ENCODE results near the gene GRK5.

GRK5 gene

GRCh38 chr10:119439922-119440321 lies 232.6 kb downstream of the GRK5 start:
- DNase-seq = no peak
- H3K27ac Mint-ChIP-seq = no peak overlapping the region
- ATAC-seq = no peak
- no peak overlapping the region for H3K4me3 Mint-ChIP-seq
- peaks cover 8 to 10% of the 10 kb centered on the region in 2 donors for H3K9me3 Mint-ChIP-seq
- H3K4me1 Mint-ChIP-seq = peaks cover 18% of the 10 kb centered on the region
- no peaks in the 10 kb centered on the region for H3K27me3 Mint-ChIP-seq

- Mint-ChIP-seq H3K27me3 (no peaks in the 10 kb centered on the region), H3K27ac (peak overlapping the region in 1 of 2 donors; percentile 76), H3K4me1 (peaks cover 32% of the 10 kb centered on the region), H3K4me3 (no peak overlapping the region), H3K9me3 (no peaks in the 10 kb centered on the region)
- ATAC-seq (no peak), DNase-seq (no peak)
Measured at GRCh38 chr10:119441151-119441821, 233.9 kb downstream of the GRK5 start.

GRCh38 chr10:119441921-119442757 lies 234.8 kb downstream of the GRK5 start:
- Mint-ChIP-seq H3K9me3 (no peaks in the 10 kb centered on the region), H3K27me3 (no peaks in the 10 kb centered on the region), H3K27ac (peak overlapping the region in 1 of 2 donors; percentile 76), H3K4me1 (peaks cover 32% of the 10 kb centered on the region), H3K4me3 (no peak overlapping the region)
- ATAC-seq = no peak
- DNase-seq = no peak

DNA sequence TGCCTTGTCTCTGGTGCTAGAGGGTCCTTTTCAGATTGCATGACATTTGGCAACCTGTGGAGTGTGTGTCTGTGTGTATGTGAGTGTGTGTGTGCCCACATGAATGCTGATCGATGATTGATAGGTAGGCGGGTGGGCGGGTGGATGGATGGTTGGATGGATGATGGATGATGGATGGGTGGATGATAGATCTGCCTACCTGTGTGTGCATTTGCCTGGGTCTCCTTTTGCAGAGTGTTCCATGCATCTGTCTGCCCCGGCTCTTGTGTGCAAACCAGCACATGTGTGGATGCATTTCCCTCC lies 235.3 kb downstream of the GRK5 start:
- DNase-seq (no peak), ATAC-seq (no peak)
- Mint-ChIP-seq H3K9me3 (no peaks in the 10 kb centered on the region), H3K27ac (no peak overlapping the region), H3K27me3 (no peaks in the 10 kb centered on the region), H3K4me3 (no peak overlapping the region), H3K4me1 (peaks cover 32% of the 10 kb centered on the region)

DNA sequence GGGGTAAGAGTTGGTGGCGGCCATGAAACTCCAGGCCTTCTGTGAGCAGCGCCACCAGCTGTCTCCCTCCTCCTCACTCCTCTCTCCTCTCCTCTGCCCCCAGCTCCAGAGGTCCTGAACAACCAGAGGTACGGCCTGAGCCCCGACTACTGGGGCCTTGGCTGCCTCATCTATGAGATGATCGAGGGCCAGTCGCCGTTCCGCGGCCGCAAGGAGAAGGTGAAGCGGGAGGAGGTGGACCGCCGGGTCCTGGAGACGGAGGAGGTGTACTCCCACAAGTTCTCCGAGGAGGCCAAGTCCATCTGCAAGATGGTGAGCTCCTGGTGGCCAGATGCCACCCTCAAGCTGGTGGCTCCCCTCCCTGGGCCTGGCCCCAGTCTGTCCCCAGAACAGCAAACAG lies 236.1 kb downstream of the GRK5 start:
- DNase-seq (no peak), ATAC-seq (no peak)
- Mint-ChIP-seq H3K27ac (peak overlapping the region in 1 of 2 donors; percentile 33), H3K27me3 (no peaks in the 10 kb centered on the region), H3K4me1 (peaks cover 32% of the 10 kb centered on the region), H3K9me3 (no peaks in the 10 kb centered on the region), H3K4me3 (no peak overlapping the region)

GRCh38 chr10:119443970-119444660 lies 236.7 kb downstream of the GRK5 start:
- no peak overlapping the region for H3K4me3 Mint-ChIP-seq
- ATAC-seq (no peak), DNase-seq (no peak)
- no peaks in the 10 kb centered on the region for H3K9me3 Mint-ChIP-seq
- peak overlapping the region in 1 of 2 donors; percentile 80 for H3K27ac Mint-ChIP-seq
- no peaks in the 10 kb centered on the region for H3K27me3 Mint-ChIP-seq
- H3K4me1 Mint-ChIP-seq = peaks cover 32% of the 10 kb centered on the region

DNA sequence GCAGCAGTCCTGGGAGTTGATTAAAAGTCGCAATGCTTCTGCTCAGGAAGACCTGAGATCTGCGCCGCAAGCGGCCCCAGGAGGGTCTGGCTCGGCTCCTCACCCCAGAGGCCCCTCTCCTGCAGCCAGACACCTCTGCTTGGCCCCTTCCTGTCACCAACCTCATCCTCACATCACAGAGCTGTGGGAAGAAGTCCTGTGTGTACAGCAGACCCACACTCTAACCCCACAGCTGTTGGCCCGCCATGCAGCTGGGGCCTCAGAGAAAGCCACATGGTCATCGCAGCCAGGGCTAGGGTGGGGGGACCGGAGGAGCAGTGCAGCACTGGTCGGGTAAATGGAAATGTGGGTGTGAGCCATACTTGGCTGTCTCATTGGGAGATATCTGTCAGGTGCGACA lies 237.5 kb downstream of the GRK5 start:
- H3K4me3 Mint-ChIP-seq = no peak overlapping the region
- ATAC-seq = no peak
- no peak overlapping the region for H3K27ac Mint-ChIP-seq
- DNase-seq = no peak
- peaks cover 32% of the 10 kb centered on the region for H3K4me1 Mint-ChIP-seq
- H3K27me3 Mint-ChIP-seq = no peaks in the 10 kb centered on the region
- H3K9me3 Mint-ChIP-seq = no peaks in the 10 kb centered on the region

- H3K27me3 Mint-ChIP-seq = no peaks in the 10 kb centered on the region
- no peak overlapping the region for H3K4me3 Mint-ChIP-seq
- DNase-seq (peak; percentile 77 to 82), ATAC-seq (peak; percentile 74)
- H3K9me3 Mint-ChIP-seq = no peaks in the 10 kb centered on the region
- peak overlapping the region in 1 of 2 donors; percentile 76 for H3K27ac Mint-ChIP-seq
- peaks cover 32% of the 10 kb centered on the region for H3K4me1 Mint-ChIP-seq
Measured at GRCh38 chr10:119445311-119445934, 238.1 kb downstream of the GRK5 start.

GRCh38 chr10:119445935-119446317 lies 238.6 kb downstream of the GRK5 start:
- ATAC-seq (no peak), DNase-seq (no peak)
- Mint-ChIP-seq H3K27ac (peak overlapping the region; percentile 76 to 82), H3K4me3 (no peak overlapping the region), H3K9me3 (no peaks in the 10 kb centered on the region), H3K27me3 (no peaks in the 10 kb centered on the region), H3K4me1 (peaks cover 32% of the 10 kb centered on the region)

DNA sequence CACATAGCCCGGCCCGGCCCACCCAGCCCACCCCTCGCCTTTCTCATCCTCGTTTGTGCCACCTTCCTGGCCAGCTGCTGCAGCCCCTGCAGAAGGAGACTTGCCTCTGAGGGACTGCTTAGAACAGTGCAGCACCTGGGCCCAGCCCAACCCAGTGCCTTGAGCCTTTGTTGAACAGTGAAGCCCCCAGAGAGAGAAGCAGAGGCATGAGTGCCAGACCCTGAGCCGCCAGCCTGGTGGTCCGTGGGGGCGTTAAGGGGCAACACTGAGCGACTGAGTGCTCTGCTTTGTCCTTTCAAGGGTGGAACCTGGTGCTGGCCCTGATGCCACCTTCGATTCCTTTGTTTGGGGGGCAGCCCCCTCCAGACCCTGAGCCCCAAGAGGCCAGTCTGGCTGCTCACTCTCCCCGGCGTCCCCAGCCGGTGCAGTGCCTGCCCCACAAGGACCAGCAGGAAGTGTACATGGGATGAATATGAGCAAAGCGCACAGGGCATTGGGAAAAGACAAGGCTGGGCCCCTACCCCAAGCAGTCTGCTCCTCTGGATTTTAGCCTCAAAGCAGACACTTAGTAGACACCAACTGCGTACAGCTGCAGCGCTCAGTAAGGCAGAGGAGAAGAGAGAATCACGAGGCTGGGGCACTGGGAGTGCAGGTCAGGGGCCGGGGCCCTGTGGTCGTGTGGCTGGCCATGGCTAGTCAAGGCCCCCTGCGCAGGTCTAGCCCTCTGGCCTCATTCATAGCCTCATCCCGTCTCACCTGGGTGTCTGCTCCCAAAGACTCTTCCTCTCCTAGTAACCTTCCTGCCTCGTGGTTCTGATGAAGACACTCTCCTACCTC lies 239.3 kb downstream of the GRK5 start:
- Mint-ChIP-seq H3K4me1 (peaks cover 32% of the 10 kb centered on the region), H3K27ac (no peak overlapping the region), H3K9me3 (no peaks in the 10 kb centered on the region), H3K4me3 (no peak overlapping the region), H3K27me3 (no peaks in the 10 kb centered on the region)
- ATAC-seq (no peak), DNase-seq (no peak)

- peaks cover 27% of the 10 kb centered on the region for H3K4me1 Mint-ChIP-seq
- DNase-seq = no peak
- H3K27me3 Mint-ChIP-seq = no peaks in the 10 kb centered on the region
- no peak for ATAC-seq
- H3K27ac Mint-ChIP-seq = no peak overlapping the region
- no peak overlapping the region for H3K4me3 Mint-ChIP-seq
- no peaks in the 10 kb centered on the region for H3K9me3 Mint-ChIP-seq
Measured at GRCh38 chr10:119447421-119447820, 240.1 kb downstream of the GRK5 start.

DNA sequence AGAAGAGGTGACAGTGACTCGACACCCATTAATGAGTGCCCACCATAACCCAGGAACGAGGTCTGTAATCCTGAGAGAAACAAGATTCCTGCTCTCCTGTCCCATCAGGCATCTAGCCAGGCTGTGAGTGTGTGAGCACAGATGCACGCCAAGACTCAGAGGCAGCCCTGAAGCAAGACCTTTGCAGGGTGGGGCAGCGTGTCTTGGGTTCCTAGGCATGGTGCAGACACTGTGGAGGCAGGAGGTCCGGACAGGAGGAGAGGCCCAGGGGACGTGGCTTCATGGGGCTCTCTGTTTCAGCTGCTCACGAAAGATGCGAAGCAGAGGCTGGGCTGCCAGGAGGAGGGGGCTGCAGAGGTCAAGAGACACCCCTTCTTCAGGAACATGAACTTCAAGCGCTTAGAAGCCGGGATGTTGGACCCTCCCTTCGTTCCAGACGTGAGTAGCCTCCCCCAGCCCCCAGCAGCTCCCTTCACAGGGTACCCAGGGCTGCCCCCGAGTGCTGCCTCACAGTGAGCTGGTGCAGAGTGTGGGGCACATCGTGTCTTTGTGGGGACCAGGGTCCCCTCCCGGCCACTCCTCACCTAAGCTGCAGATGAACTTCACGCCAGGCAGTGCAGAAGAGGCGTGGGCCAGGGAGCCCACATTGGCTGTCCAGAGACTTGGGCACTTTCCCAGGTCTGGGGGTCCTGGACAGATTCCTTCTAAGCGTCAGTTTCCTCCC lies 240.6 kb downstream of the GRK5 start:
- Mint-ChIP-seq H3K27me3 (no peaks in the 10 kb centered on the region), H3K27ac (no peak overlapping the region), H3K9me3 (no peaks in the 10 kb centered on the region), H3K4me1 (peaks cover 22% of the 10 kb centered on the region), H3K4me3 (no peak overlapping the region)
- no peak for ATAC-seq
- no peak for DNase-seq

DNA sequence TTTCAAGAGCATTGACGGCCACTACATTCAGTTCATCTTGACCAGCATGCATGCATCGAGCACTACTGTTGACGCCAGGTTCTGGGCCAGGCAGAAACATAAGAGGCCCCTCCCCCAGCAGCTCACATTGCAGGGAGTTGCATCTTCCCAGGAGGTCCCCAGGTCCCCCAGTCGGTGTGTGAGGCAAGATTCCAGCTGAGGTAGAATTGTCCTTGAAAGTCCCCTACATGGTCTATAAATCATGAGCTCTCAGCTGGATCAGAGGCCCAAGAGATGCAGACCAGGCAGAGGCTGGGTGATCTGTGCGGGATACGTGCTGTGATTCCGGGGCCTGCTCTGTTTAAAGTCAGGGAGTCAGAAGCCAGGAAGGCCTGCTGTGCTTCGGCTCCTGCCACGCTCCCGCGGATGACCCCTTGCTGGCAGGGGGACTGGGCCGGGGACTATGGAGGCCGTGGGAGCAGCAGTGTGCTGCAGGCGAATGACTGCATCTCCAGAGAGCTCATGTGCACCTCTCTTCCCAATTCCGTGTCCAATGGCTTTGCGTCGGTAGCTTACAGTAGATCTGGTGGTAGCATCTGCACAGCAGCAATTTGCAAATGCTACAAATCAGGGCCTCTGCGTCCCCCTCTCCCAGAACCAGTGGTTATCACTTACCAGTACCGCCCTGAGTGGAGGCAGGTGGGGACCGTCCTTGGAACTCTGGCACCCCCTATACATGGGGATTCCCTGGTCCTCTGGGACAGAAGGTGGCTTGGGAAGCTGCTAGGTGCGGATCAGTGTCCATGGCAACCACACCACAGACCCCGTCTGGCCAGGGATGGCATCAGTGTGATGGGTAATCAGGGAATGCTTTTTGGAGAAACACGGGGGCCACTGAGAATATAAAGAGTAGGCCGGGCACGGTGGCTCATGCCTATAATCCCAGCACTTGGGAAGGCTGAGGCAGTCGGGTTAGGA lies 241.5 kb downstream of the GRK5 start:
- ATAC-seq = no peak
- Mint-ChIP-seq H3K4me1 (peaks cover 22% of the 10 kb centered on the region), H3K27ac (no peak overlapping the region), H3K27me3 (no peaks in the 10 kb centered on the region), H3K4me3 (no peak overlapping the region), H3K9me3 (no peaks in the 10 kb centered on the region)
- no peak for DNase-seq
